Suprapubic skin (tissue), 4 donors: ENCODE data around the gene FIP1L1. TPM values are rescaled to one million over a fixed set of nuclear protein-coding genes. Genes with fewer than 3 reads are reported as not detected.

Experiments used
- DNase-seq, 2 donors: peaks; one replicate each; pipeline ENCODE4 v3.0.0-alpha.2; 2019; ENCODE audit warnings: low spot score in 2 of 2
- H3K27ac ChIP-seq: fragments of 200-600 bp; sonication (generic); one replicate; pipeline ENCODE4 v1.5.1; 2019
- H3K27me3 ChIP-seq: fragments of 200-600 bp; sonication (generic); one replicate; pipeline ENCODE4 v1.5.1; 2019
- H3K36me3 ChIP-seq: fragments of 200-600 bp; sonication (generic); one replicate; pipeline ENCODE4 v1.5.1; 2019
- H3K4me1 ChIP-seq: fragments of 200-600 bp; sonication (generic); one replicate; pipeline ENCODE4 v1.5.1; 2019
- H3K4me3 ChIP-seq: fragments of 200-600 bp; sonication (generic); one replicate; pipeline ENCODE4 v1.5.1; 2019; ENCODE audit warnings: mild to moderate bottlenecking
- H3K9me3 ChIP-seq: fragments of 200-600 bp; sonication (generic); one replicate; pipeline ENCODE4 v1.5.1; 2019
- CTCF ChIP-seq, 2 donors: fragments of 200-600 bp in 1 of 2; fragments of 450-650 bp in 1 of 2; sonication (generic) in 1 of 2; IDR thresholded peaks; one replicate each; pipeline ENCODE4 v1.5.1; 2016 to 2019; ENCODE audit warnings: antibody characterized with exemption in 2 of 2, mild to moderate bottlenecking in 1 of 2, moderate library complexity in 1 of 2
- EP300 ChIP-seq: sonication (generic); formaldehyde crosslinking; IDR thresholded peaks from one replicate; pipeline ENCODE4 v1.6.1; 2017; ENCODE audit warnings: antibody characterized with exemption
- POLR2A ChIP-seq, 2 donors: fragments of 450-650 bp; IDR thresholded peaks; one replicate each; pipeline ENCODE4 v1.6.1; 2017; ENCODE audit warnings: antibody characterized with exemption in 2 of 2, mild to moderate bottlenecking in 2 of 2, moderate library complexity in 2 of 2
- POLR2AphosphoS5 ChIP-seq, 3 donors: sonication (generic); formaldehyde crosslinking; IDR thresholded peaks; one replicate each; pipeline ENCODE4 v1.6.1; 2017; ENCODE audit warnings: antibody characterized with exemption in 3 of 3
- WGBS: methylation state at CpG from one replicate; pipeline ENCODE4 v1.1.5; 2018; 5-methylcytosine and 5-hydroxymethylcytosine counted together
- total RNA-seq, 4 donors: library from RNA; depleted of rRNA; stranded (reverse); fragments of >200 nt; gene quantifications; one replicate each; pipeline ENCODE4 v1.1.0, GENCODE V29; 2016

Gene FIP1L1
- total RNA-seq, 4 donors from 2014 or later = 33.8 to 57.5 (median 46.6) TPM

- no peak overlapping the region for H3K4me3 ChIP-seq
- WGBS = 89% methylated on average over 3 of the region's 3 CpGs
Measured at GRCh38 chr4:53371049-53371448, 6.4 kb upstream of the FIP1L1 start.

GRCh38 chr4:53371843-53372521 lies 5.5 kb upstream of the FIP1L1 start:
- H3K27me3 ChIP-seq = peaks cover 31% of the 10 kb centered on the region
- TF ChIP-seq EP300 (no peak), POLR2AphosphoS5 (IDR thresholded peaks at IDR 0.05) (no peak), POLR2A (IDR thresholded peaks at IDR 0.05) (no peak), CTCF (IDR thresholded peaks at IDR 0.05) (no peak)
- H3K4me1 ChIP-seq = peaks cover 3% of the 10 kb centered on the region
- DNase-seq = no peak
- no peaks in the 10 kb centered on the region for H3K9me3 ChIP-seq
- H3K4me3 ChIP-seq = no peak overlapping the region
- H3K27ac ChIP-seq = no peak overlapping the region
- no peaks in the 10 kb centered on the region for H3K36me3 ChIP-seq
- 79% methylated on average over 4 of the region's 4 CpGs for WGBS

More at GRCh38 chr4:53371049-53371448, 6.4 kb upstream of the FIP1L1 start:
- Histone ChIP-seq H3K27me3 (peaks cover 31% of the 10 kb centered on the region), H3K4me1 (peaks cover 4% of the 10 kb centered on the region), H3K9me3 (no peaks in the 10 kb centered on the region), H3K36me3 (no peaks in the 10 kb centered on the region), H3K27ac (no peak overlapping the region)
- DNase-seq = no peak
- TF ChIP-seq CTCF (IDR thresholded peaks at IDR 0.05) (no peak), POLR2A (IDR thresholded peaks at IDR 0.05) (no peak), POLR2AphosphoS5 (IDR thresholded peaks at IDR 0.05) (no peak)

- WGBS = 83% methylated on average over 4 of the region's 4 CpGs
- Histone ChIP-seq H3K27ac (no peak overlapping the region), H3K4me3 (no peak overlapping the region), H3K9me3 (no peaks in the 10 kb centered on the region), H3K4me1 (peaks cover 23% of the 10 kb centered on the region), H3K27me3 (peaks cover 14% of the 10 kb centered on the region), H3K36me3 (no peaks in the 10 kb centered on the region)
- DNase-seq = no peak
- no peak for TF ChIP-seq POLR2A (IDR thresholded peaks at IDR 0.05)
- no peak for TF ChIP-seq POLR2AphosphoS5 (IDR thresholded peaks at IDR 0.05)
- TF ChIP-seq EP300 = no peak
- no peak for TF ChIP-seq CTCF (IDR thresholded peaks at IDR 0.05)
Measured at GRCh38 chr4:53374777-53375258, 2.6 kb upstream of the FIP1L1 start.

GRCh38 chr4:53376900-53377299 lies 541 bp upstream of the FIP1L1 start:
- Histone ChIP-seq H3K27ac (peak overlapping the region; percentile 89), H3K4me3 (peak overlapping the region; percentile 91), H3K36me3 (no peaks in the 10 kb centered on the region), H3K27me3 (peaks cover 1% of the 10 kb centered on the region), H3K4me1 (peaks cover 33% of the 10 kb centered on the region), H3K9me3 (no peaks in the 10 kb centered on the region)
- no peak for TF ChIP-seq POLR2A (IDR thresholded peaks at IDR 0.05)
- TF ChIP-seq EP300 = no peak
- TF ChIP-seq POLR2AphosphoS5 (IDR thresholded peaks at IDR 0.05) = no peak
- no peak for TF ChIP-seq CTCF (IDR thresholded peaks at IDR 0.05)
- no peak for DNase-seq
- 46% methylated on average over 5 of the region's 5 CpGs for WGBS

GRCh38 chr4:53378171-53378482 lies 686 bp downstream of the FIP1L1 start:
- peaks cover 33% of the 10 kb centered on the region for H3K4me1 ChIP-seq
- TF ChIP-seq EP300 (no peak), CTCF (IDR thresholded peaks at IDR 0.05) (no peak), POLR2A (IDR thresholded peaks at IDR 0.05) (no peak), POLR2AphosphoS5 (IDR thresholded peaks at IDR 0.05) (no peak)
- WGBS = under 1% methylated on average over 10 of the region's 10 CpGs
- H3K9me3 ChIP-seq = no peaks in the 10 kb centered on the region
- peak overlapping the region; percentile 89 for H3K27ac ChIP-seq
- H3K4me3 ChIP-seq = peak overlapping the region; percentile 91
- H3K36me3 ChIP-seq = peaks cover 5% of the 10 kb centered on the region
- H3K27me3 ChIP-seq = no peaks in the 10 kb centered on the region
- no peak for DNase-seq
